K562 (cell line): ENCODE measurements around the gene RHBDL3. TPM values are rescaled to one million over a fixed set of nuclear protein-coding genes. Genes with fewer than 3 reads are reported as not detected.

Experiments
- ATF3 ChIP-seq, 2 experiments: fragments of 450-650 bp in 1 of 2; sonication (generic) in 1 of 2; formaldehyde crosslinking in 1 of 2; IDR thresholded peaks in 1 of 2; conservative IDR thresholded peaks in 1 of 2; 2 replicates each; pipeline versions ENCODE4 v1.6.1 to v1.8.1; 2016 to 2023; ENCODE audit warnings: mild to moderate bottlenecking in 2 of 2, moderate library complexity in 2 of 2, inconsistent platforms in 1 of 2, missing genetic modification reagents in 1 of 2
- BMI1 ChIP-seq: fragments of 150-350 bp; IDR thresholded peaks from 2 replicates; pipeline ENCODE4 v1.6.1; 2014; ENCODE audit warnings: low read length
- CBX8 ChIP-seq: fragments of 200-600 bp; sonication (generic); IDR thresholded peaks from 2 replicates; pipeline ENCODE4 v1.6.1; 2012; ENCODE audit warnings: borderline replicate concordance, mixed run types, low read depth, mild to moderate bottlenecking, moderate library complexity, mixed read lengths, low read length, control low read depth, inconsistent platforms; ENCODE audit not compliant: poor library complexity, severe bottlenecking; ENCODE audit errors: extremely low read depth
- CLOCK ChIP-seq: fragments of 250-450 bp; sonication (Bioruptor Pico); IDR thresholded peaks from 2 replicates; pipeline ENCODE4 v1.4.0; 2020; ENCODE audit warnings: mild to moderate bottlenecking, moderate library complexity, borderline replicate concordance
- E2F4 ChIP-seq: sonication (generic); formaldehyde crosslinking; IDR thresholded peaks from 2 replicates; pipeline ENCODE4 v1.8.0; 2022; ENCODE audit warnings: mild to moderate bottlenecking, low read depth, missing genetic modification reagents
- IRF2 ChIP-seq: sonication (generic); formaldehyde crosslinking; IDR thresholded peaks from 2 replicates; pipeline ENCODE4 v1.8.1; 2022; ENCODE audit warnings: mild to moderate bottlenecking, missing genetic modification reagents
- MTA1 ChIP-seq: fragments of 450-650 bp; IDR thresholded peaks from 2 replicates; pipeline ENCODE4 v1.6.1; 2017; ENCODE audit warnings: borderline replicate concordance
- MYBL2 ChIP-seq, 2 experiments: fragments of 450-650 bp in 1 of 2; sonication (generic) in 1 of 2; formaldehyde crosslinking in 1 of 2; IDR thresholded peaks; 2 replicates each; pipeline versions ENCODE4 v1.6.1 to v1.8.1; 2017 to 2022; ENCODE audit warnings: borderline replicate concordance in 1 of 2, inconsistent platforms in 1 of 2, low read depth in 1 of 2, mild to moderate bottlenecking in 1 of 2, missing genetic modification reagents in 1 of 2, moderate library complexity in 1 of 2
- POLR2B ChIP-seq: fragments of 450-650 bp; IDR thresholded peaks from 2 replicates; pipeline ENCODE4 v1.6.1; 2018; ENCODE audit warnings: low read depth; ENCODE audit not compliant: partially characterized antibody
- PTRF ChIP-seq: fragments of 450-650 bp; IDR thresholded peaks from 2 replicates; pipeline ENCODE4 v1.6.1; 2016; ENCODE audit warnings: mild to moderate bottlenecking, missing genetic modification characterization, missing compliant biosample characterization
- RBM25 ChIP-seq: fragments of 200-400 bp; formaldehyde crosslinking; IDR thresholded peaks from 2 replicates; pipeline ENCODE4 v1.6.1; 2018; ENCODE audit warnings: low read length, low read depth, moderate library complexity; ENCODE audit not compliant: severe bottlenecking
- SNIP1 ChIP-seq: fragments of 450-650 bp; IDR thresholded peaks from 2 replicates; pipeline ENCODE4 v1.7.1; 2017; ENCODE audit warnings: low read depth, mild to moderate bottlenecking
- SPI1 ChIP-seq: IDR thresholded peaks from 2 replicates; pipeline ENCODE4 v1.6.1; 2011; ENCODE audit warnings: low read depth, low read length, control low read depth, borderline replicate concordance
- TAF7 ChIP-seq: fragments of 450-650 bp; IDR thresholded peaks from 2 replicates; pipeline ENCODE4 v1.6.1; 2016; ENCODE audit warnings: missing genetic modification characterization, missing compliant biosample characterization
- TRIM28 ChIP-seq: fragments of 450-650 bp; IDR thresholded peaks from 2 replicates; pipeline ENCODE4 v1.6.1; 2017
- ZKSCAN3 ChIP-seq: fragments of 250-450 bp; sonication (Bioruptor Pico); IDR thresholded peaks from 2 replicates; pipeline ENCODE4 v1.4.0; 2020
- ZNF717 ChIP-seq: fragments of 250-450 bp; sonication (Bioruptor Pico); IDR thresholded peaks from 2 replicates; pipeline ENCODE4 v1.5.0; 2021
- ZNF778 ChIP-seq: fragments of 450-650 bp; formaldehyde crosslinking; IDR thresholded peaks from 2 replicates; pipeline ENCODE4 v1.4.0; 2020; ENCODE audit warnings: mild to moderate bottlenecking, moderate library complexity
- polyA plus RNA-seq, 8 experiments: library from polyadenylated mRNA; depleted of rRNA in 4 of 8; stranded (reverse) in 5 of 8; unstranded in 3 of 8; fragments of >200 nt; fragmentation: Nextera tagmentation in 2 of 8; fragmentation: Illumina TruSeq in 1 of 8; extraction: Ambion mirVana in 2 of 8; extraction: Trizol in 1 of 8; gene quantifications; 2 replicates each; pipeline versions ENCODE4 v1.2.1 to v1.2.3, GENCODE V29; 2011 to 2014; ENCODE audit warnings: inconsistent platforms in 1 of 8, missing spikeins in 1 of 8
- total RNA-seq, 7 experiments: library from RNA; depleted of rRNA in 6 of 7; stranded (reverse); fragments of >200 nt in 6 of 7; fragmentation: Illumina TruSeq in 2 of 7; extraction: Trizol in 2 of 7; gene quantifications; 2 replicates each; pipeline versions ENCODE4 v1.2.1 to v1.2.3, GENCODE V29; 2011 to 2021; ENCODE audit warnings: low replicate concordance in 1 of 7
- TF ChIP-seq, protein P1 (sequence below): fragments of 200-800 bp; sonication (Bioruptor generic); IDR thresholded peaks from 2 replicates; pipeline ENCODE4 v1.6.1; 2017; ENCODE audit warnings: missing genetic modification characterization, missing compliant biosample characterization
- TF ChIP-seq, protein P2 (sequence below): sonication (generic); formaldehyde crosslinking; IDR thresholded peaks from 2 replicates; pipeline ENCODE4 v1.8.0; 2022; ENCODE audit warnings: mild to moderate bottlenecking, missing genetic modification reagents

Gene RHBDL3
- total and polyA plus RNA-seq, 9 of the 15 experiments (the other 6 are each of a cell fraction or from before 2014, with no cell fraction given), result 0.06 to 0.31 (median 0.09) TPM; not detected in 4

GRCh38 chr17:32341857-32342602 lies 76.4 kb downstream of the RHBDL3 start, which contains the start of gene C17orf75 (continued):
- TF ChIP-seq CBX8 (no peak), TAF7 (tag) (peak; percentile 90), POLR2B (peak; percentile 74), RBM25 (no peak), SPI1 (no peak), PTRF (tag) (no peak), BMI1 (no peak), ZKSCAN3 (CRISPR knock-in tag) (no peak), SNIP1 (no peak), MTA1 (no peak), IRF2 (CRISPR knock-in tag) (no peak), TRIM28 (peak; percentile 84), MYBL2 (IDR thresholded peaks at IDR 0.05; ENCODE audit: low read depth) (no peak), MYBL2 (CRISPR knock-in tag; IDR thresholded peaks at IDR 0.05; ENCODE audit: borderline replicate concordance) (no peak), E2F4 (CRISPR knock-in tag) (no peak), ATF3 (IDR thresholded peaks at IDR 0.05) (no peak), ATF3 (CRISPR knock-in tag; conservative IDR thresholded peaks at IDR 0.05) (0 out of 2 replicates have a peak, but pooled peaks have one; percentile 25), ZNF778 (no peak), CLOCK (CRISPR knock-in tag) (no peak), ZNF717 (CRISPR knock-in tag) (no peak)
- TF ChIP-seq, protein P1, sequence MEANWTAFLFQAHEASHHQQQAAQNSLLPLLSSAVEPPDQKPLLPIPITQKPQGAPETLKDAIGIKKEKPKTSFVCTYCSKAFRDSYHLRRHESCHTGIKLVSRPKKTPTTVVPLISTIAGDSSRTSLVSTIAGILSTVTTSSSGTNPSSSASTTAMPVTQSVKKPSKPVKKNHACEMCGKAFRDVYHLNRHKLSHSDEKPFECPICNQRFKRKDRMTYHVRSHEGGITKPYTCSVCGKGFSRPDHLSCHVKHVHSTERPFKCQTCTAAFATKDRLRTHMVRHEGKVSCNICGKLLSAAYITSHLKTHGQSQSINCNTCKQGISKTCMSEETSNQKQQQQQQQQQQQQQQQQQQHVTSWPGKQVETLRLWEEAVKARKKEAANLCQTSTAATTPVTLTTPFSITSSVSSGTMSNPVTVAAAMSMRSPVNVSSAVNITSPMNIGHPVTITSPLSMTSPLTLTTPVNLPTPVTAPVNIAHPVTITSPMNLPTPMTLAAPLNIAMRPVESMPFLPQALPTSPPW (CRISPR knock-in tag), result peak; percentile 76
- TF ChIP-seq, protein P2, sequence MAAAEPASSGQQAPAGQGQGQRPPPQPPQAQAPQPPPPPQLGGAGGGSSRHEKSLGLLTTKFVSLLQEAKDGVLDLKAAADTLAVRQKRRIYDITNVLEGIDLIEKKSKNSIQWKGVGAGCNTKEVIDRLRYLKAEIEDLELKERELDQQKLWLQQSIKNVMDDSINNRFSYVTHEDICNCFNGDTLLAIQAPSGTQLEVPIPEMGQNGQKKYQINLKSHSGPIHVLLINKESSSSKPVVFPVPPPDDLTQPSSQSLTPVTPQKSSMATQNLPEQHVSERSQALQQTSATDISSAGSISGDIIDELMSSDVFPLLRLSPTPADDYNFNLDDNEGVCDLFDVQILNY, result no peak
